Uterus (tissue), 2 donors: ENCODE data around the gene RAB3GAP1.

Experiments used
- CTCF ChIP-seq, 4 experiments: fragments of 200-600 bp in 2 of 4; fragments of 450-650 bp in 2 of 4; sonication (generic) in 2 of 4; IDR thresholded peaks; one replicate each; pipeline ENCODE4 v1.5.1; 2016 to 2019; ENCODE audit warnings: antibody characterized with exemption in 4 of 4, mild to moderate bottlenecking in 2 of 4, moderate library complexity in 1 of 4
- POLR2A ChIP-seq, 2 donors: fragments of 450-650 bp; IDR thresholded peaks; one replicate each; pipeline ENCODE4 v1.6.1; 2016; ENCODE audit warnings: antibody characterized with exemption in 2 of 2, mild to moderate bottlenecking in 1 of 2, moderate library complexity in 1 of 2

- TF ChIP-seq CTCF (IDR thresholded peaks at IDR 0.05): no peak
- TF ChIP-seq POLR2A (IDR thresholded peaks at IDR 0.05): peak in 1 of 2 donors; percentile 49
These were observed at the start of gene RAB3GAP1 for GRCh38 chr2:135052042-135052876.
